Embryonic facial prominence (tissue), 1 donor: Measurements from ENCODE around the gene P2RX3.
"Not testable (repeated sequence)": the region's sequence is repeated elsewhere in the genome, so short reads cannot be mapped to it uniquely, and the experiment has no call there.

Source experiments
- DNase-seq: peaks from one replicate; pipeline ENCODE4 v3.0.0-alpha.2; 2016; ENCODE audit errors: extremely low spot score

Gene P2RX3

DNA sequence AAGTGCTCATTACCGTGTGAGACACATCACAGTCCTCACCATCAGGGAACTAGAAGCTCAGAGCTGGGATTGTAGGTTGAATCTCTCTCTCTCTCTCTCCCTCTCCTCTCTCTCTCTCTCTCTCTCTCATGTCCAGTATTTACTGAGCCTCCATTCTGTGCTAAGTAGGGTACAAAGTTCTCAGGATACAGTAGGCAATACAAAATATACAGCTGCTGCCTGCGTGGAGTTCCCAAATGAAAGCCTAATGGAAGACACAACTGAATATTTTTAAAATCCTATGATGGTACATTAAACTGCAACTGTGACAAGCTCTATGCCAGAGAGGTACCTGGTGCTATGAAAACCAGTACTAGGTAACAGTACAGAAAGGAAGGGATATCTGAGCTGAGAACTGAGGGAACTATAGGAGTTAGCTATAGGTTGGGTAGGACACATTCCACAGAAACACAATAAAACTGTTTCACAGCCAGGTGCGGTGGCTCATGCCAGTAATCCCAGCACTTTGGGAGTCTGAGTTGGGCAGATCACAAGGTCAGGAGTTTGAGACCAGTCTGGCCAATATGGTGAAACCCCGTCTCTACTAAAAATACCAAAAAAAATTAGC is 61.9 kb downstream of the P2RX3 start:
- DNase-seq = no peak

DNA sequence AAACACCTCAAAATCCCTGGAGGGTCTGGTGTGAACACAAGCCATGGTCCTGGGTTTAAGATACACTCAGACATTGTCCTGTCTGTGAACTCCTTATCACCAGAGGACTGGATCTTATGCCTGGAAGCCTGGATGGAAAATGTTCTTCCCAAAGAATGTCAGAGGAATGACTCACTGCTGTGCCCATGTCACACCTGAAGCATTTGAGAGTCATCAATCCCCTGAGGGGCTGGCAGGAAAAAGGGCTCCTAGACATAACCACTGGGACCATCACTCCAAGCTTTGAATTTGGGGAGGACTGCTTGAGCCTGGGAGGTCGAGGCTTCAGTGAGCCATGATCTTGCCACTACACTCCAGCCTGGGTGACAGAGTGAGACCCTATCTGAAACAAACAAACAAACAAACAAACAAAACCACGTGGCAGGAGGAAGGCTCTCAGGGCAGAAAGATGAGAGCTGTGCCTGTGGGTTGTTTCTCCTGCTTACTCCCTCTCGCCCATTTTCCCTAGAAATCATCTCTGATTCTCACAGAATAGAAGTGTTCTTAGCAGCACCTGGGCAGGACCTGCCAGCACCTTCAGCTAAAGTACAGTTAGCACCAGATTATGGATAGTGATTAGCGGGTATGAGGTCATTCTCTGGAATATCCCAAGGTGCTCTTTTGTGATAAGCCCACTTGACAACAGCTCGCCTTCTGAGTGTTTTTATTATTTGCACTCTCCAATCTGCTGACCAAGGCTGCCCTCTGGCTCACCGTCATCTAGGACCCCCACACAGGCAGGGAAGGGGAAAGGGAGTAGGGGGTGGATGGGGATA is 64.2 kb downstream of the P2RX3 start:
- no peak for DNase-seq

DNA sequence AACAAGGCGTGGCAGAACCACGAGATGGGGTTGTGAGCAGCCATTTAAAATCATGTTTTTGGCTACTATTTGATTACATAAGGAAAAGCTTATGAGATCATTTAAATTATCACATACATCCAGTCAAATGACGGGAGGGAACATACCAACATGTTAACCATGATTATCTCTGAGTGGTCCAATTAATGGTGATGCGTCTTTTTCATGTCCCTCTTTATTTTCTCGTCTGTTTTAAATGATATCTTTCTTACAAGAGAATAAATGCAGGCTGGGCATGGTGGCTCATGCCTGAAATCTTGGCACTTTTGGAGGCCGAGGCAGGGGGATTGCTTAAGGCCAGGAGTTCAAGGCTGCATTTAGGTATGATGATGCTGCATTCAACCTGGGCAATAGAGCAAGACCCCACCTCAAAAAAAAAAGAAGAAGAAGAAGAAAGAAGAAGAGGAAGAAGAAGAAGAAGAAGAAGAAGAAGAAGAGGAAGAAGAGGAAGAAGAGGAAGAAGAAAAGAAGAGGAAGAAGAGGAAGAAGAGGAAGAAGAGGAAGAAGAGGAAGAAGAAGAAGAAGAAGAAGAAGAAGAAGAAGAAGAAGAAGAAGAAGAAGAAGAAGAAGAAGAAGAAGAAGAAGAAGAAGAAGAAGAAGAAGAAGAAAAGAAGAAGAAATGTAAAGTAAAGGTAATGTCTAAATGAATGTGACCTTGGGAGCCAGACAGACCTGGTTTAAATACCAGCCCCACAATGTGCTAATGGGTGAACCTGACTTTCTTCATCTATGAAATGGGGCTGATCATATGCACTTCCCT is 65.0 kb downstream of the P2RX3 start:
- DNase-seq = not testable (repeated sequence)

DNA sequence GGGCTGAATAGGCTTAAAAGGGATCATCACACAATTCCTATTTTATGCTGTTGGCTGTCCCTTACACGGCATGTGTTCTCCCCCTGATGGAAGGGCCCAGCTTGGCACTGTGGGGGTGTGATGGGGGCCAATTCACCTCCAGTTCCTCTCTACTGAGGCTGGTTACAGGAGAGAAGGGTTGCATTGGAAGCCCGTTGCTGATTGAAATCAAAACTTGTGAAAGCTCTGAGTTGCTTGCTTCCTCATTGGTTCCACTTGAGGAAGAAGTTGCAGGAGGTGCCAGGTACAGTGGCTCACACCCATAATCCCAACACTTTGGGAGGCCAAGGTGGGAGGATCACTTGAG is 65.6 kb downstream of the P2RX3 start:
- no peak for DNase-seq

DNA sequence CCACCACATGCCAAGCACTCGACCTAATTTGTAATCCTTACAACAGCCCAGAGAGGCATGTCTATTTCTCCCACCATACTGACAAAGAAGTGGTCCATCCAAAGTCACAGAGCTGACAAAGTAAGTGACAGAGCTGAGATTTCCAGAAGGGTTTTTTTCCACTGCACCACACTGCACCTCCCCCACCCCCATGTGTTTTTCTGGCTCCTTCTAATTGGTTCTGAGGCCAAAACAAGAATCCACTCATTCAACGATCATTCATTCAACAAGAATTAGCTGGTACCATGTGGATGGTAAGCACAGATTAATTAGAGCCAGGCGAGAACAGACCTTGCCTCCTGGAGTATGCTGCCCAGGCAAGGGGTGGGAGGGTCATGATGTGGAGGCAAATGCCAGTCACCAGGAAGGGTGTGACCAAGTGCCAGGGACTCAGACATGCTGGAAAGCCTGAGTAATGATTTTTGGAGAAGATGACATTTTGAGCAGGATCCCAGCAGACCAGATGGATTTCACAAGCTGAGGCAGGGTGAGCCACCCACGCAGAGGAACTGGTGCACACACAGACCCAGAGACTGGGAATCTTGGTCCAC is 67.2 kb downstream of the P2RX3 start:
- no peak for DNase-seq

DNA sequence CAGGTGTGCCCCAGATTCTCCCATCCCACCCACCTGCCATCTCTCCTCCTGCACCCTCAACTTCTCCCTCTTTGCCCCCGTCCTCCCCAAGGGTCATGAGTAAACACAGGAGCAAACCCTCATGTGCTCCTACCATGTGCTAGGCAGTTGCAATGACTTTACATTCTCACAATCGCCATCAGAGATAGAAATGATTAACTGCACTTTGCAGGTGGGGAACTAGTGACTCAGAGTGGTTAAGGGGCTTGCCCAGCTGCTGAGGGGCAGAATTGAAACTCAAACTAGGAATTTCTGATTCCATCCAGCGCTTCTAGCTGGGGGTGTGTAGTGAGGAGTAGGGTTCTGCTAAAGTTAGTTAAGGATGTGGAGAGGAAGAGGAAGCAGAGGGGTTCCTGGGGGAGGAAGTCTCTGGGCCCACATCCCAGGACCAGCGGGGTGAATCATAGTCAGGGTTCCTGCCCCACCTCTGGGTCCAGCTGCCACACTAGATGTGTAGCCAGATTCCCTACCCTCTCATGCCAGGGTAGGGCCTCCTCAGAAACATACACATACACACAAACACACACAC is 68.3 kb downstream of the P2RX3 start:
- DNase-seq = no peak

DNA sequence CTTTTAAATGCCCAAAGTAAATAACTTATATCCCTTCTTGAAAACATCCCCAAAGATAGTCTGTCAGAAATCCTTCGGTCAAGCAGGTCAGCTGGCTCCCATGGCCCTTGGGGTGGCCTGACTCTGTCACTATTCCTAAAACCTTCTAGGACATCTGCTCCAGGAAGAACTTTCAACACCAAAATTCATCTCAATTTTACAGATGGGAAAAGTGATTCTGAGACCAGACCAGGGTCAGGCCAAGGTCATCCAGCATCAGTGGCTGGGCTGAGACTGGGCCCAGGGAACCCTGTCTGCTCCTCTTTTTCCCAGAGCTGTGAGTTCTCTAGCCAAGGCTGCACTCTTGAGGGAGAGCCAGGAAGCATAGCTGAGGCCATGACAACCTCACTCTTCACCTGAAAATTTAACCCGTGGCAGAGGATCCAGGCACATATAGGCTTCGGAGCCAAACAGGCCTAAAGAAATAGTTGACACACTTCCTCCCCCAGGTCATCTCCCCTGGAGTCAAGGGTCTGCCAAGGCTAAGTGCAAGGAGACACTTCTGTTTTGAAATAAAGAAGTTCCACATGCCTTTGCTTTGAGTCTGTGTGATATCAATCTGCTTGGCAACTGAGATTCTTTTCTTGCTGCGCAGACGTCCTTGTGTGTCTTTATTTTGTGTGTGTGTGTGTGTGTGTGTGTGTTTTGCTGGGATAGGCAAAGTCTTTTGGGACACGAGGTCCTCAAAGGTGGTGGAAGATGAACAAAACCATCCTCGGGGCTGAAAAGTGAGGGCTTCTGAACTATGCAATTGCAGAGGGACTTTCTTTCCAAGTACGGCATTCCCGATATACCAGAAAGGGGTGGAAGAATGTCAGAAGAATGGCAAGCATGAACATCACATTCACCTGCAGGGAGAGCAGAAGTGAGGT is 69.1 kb downstream of the P2RX3 start:
- no peak for DNase-seq

DNA sequence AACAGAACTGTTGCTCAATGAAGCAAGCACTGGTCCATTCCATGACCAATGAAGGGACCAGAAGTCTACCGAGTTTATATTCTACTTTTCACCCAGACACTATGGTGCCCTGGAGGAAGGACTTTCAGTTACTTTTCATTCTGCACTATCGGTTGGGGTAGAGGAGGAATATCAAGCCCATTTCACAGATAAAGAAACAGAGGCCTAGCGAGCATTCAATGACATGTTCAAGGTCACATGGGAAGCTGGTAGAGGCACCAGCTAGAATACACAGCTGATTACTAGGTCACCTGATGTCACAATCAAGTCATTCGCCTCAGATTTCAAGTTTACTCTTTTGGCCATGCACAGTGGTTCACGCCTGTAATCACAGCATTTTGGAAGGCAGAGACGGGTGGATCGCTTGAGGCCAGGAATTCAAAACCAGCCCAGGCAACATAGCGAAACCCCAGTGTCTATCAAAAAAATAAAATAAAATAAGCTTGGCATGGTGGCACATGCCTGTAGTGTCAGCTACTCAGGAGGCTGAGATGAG is 69.9 kb downstream of the P2RX3 start:
- no peak for DNase-seq

DNA sequence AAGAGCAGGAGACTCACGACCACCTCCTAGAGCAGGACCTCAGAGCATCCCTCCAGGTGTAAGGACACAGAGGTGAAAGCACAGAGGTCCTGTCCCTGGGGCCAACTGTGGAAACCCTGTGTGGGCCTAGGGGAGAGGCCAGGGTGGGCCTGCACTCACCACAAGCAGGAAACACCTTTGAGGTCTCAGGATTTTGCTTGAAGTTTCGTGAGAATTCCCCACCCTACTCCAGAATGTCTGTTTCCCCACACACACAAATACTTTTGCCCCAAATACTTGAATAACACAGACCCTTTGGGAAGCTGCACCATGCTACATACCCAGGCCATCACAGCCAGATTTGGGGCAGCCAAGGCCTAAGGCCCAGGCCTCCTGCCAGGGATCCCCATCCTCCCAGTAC is 70.6 kb downstream of the P2RX3 start:
- DNase-seq = no peak

DNA sequence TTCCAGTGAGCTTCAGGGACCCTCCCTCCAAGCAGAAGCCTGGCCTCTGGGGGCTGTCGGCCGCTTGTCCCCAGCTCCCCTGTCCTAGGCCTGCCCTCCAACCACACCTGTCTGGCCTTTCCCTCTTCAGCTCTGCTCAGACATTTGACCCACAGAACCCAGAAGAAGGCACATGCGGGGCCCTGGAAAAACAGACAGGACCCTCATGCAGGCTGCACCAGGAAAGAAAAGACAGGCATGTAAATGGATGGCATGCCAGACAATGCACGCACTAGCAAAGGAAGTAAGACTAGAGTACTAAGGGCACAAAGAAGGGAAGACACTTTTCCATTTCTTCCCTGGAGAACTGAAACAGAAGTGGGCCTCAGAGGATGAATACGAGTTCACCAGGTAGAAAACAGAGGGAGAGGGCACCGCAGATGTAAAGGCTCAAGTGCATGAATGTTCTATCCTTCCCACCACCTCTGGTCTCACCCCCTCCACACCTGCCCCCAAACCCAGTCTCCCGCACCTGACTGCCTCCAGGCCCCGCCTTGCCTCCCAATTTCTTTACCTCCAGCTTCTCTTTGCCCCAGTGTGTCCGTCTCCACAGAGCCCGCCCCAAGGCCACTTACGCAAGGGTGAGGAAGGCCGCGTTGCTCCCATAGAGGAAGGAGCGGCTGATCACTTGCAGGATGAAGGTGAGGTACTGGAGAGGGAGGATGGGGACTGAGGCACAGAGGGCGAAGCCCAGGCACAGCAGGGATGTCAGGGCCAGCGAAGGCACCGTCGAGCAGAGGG is 71.4 kb downstream of the P2RX3 start:
- DNase-seq = no peak

DNA sequence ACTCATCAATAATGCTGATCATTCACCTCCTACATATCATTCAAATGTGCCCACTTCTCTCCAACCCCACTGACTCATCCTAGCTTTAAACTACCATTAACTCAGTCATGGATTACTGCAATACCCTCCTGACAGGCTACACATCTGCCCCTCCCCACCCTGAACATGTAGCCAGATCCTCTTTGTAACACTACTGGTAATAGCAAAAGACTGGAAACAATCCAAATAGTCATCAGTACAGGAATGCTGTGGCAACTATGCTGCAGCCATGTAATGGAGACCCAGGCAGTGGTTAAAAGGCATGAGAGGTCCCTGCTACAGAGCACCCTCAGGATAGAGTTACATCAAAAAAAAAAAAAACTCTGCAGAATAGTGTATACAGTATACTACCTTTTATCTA is 72.1 kb downstream of the P2RX3 start:
- no peak for DNase-seq

DNA sequence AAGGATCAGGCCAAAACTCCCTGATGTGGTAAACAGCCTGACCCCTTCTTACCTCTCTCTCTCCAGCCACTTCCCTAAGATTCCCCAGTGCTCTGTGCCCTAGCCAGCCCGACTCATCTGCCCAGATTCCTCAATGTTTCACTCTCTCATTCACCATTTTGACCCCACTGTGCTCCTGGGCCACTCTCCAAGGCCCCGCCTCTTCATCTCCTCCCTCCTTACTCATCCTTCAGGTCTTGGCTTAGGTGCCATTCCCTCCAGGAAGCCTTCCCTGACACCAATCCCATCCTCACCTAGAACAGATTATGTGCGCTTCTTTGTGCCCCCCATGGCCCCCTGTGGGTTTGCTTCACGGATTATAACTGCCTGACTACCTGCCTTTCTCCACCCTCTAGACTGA is 75.5 kb downstream of the P2RX3 start:
- DNase-seq = no peak

DNA sequence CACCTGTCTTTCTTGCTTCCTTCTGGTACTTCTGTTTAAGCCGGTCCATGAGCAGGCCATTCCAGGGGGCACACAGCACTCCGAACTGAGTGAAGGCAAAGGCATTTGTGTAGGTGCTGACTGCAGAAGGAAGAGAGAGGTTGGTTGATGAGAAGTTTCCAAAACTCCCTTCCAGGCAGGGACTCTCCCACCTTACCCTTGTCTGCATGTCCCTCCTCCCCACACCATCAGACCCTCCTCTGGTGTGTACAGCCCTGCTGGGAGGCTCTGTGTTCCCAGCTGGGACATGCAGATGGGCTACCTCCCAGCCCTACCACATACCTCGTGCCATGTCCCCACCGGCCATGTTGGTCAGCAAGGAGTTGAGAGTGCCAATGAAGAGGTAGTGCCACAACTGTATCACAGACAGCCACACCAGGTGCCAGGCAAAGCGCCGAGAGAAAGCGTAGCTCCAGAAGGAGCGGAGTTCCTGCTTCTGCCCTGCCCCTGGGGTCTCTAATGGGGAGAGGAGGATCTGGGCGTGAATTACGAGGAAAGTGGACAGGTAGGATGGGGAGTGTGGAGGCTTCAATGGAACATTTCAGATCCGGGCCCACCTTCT is 76.6 kb downstream of the P2RX3 start:
- DNase-seq = no peak

DNA sequence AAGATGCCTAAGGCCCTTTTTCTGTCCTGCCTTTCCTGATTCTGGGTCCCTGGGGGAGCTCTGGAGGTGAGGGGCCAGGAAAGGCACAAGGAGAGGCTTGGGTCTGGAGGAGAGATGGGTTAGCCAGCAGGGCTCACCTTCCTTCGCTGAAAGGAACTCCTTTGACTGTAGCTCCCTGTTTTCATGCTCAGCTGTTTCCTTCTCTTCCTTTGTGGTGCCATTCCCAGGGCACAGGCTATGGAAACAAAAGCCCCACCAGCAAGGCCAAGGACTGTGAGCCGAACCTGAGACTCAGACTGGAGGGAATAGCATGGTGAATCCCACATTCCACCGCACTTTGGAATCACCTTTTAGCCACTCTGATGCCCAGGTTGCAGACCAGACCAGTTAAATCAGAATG is 78.3 kb downstream of the P2RX3 start:
- no peak for DNase-seq

DNA sequence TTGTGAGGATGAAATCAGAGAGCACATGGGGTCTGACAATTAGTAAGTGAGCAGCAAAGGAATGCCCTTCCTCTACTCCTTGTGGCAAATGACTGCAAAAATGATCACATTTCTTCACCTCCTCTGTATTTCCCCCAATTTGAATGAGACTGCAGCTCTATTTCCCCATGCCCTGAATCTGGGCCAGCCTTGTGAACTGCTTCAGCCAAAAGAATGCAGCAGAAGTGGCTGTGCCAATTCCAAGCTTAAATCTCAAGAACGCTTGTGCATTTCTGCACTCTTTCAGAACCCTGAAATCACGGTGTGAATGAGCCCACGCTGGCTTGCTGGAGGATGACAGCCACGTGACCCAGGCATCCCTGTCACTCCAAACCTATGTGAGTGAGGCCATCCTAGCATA is 78.9 kb downstream of the P2RX3 start:
- no peak for DNase-seq

DNA sequence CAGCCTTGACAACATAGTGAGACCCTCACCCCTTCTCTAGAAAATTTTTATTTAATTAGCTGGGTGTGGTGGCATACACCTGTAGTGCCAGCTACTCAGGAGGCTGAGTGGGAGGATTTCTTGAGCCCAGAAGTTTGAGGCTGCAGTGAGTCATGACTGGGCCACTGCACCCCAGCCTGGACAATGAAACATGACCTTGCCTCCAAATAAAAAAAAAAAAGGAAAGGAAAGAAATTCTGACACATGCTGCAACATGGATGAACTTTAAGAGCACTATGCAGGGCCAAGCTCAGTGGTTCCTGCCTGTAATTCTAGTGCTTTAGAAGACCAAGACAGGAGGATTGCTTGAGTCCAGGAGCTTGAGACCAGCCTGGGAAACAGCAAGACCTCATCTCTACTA is 80.0 kb downstream of the P2RX3 start:
- DNase-seq = no peak

DNA sequence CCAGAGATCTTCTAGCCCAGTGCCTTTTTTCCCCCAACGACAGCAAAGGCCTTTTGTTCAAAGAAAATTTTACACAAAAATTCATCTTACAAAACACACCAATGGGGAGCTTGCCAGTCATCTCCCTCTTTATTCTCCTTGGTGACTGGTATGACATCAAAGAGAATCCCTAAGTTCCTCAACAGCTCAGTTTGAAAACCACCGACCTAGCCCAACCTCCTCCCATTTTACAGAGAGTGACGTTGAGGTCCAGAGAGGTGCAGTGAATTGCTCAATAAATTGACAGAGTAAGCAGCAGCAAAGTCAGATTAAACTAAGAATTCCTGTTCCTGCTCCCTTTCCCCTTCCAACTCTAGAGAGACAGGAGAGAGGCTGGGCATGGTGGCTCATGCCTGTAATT is 81.0 kb downstream of the P2RX3 start:
- DNase-seq = no peak

DNA sequence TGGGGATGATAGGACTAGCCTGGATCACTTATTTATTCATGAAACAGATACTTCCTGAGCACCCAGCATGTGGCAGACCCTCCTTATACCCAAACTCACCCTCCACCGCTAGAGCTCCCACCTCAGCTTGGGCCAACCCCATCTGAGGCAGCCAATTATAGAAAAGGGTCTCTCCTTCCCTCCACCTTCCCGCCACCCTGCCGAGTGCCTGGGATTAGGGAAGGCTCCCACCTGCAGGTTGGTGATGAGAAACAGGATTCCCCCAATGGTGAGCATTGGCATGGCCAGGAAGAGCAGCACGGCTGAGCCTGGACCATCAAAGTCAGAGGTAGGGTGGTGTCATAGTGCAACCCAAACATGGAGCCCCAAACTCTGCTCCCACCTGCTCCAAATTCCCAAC is 82.9 kb downstream of the P2RX3 start:
- DNase-seq = no peak

DNA sequence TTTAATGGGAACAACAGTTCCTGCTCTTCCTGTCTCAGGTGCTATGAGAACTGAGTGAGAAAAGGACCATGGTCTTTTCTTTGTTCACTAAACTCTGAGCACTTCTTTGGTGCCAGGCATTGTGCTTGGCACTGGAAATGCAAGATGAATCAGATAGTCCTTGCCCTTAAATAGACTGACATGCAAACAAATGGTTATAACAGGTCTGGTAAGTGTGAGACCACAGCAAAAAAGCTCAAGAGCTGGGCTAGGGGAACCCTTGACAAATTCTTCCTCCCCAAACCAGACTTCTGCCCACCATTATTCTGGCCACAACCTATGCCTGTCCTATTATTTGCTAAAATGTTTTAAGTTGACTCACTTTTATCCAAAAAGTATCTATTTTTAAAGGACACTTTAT is 83.7 kb downstream of the P2RX3 start:
- DNase-seq = no peak
